C4-2B (cell line): ENCODE data around the gene SCG5.

Source experiments
- CTCF ChIP-seq: fragments of 450-650 bp; conservative IDR thresholded peaks from 2 replicates; pipeline ENCODE4 v1.5.1; 2017; ENCODE audit warnings: mild to moderate bottlenecking
- ZFX ChIP-seq: fragments of 450-650 bp; IDR thresholded peaks from 2 replicates; pipeline ENCODE4 v1.6.1; 2017

- no peak for TF ChIP-seq CTCF
- no peak for TF ChIP-seq ZFX
Measured at GRCh38 chr15:32732574-32733157, 91.2 kb downstream of the SCG5 start.
